Neural progenitor cell (in vitro differentiated cells): ENCODE measurements around the gene DCAF8. TPM values are rescaled to one million over a fixed set of nuclear protein-coding genes. Genes with fewer than 3 reads are reported as not detected.

Experiments used
- DNase-seq: peaks from one replicate; pipeline ENCODE4 v3.0.0-alpha.2; 2016; ENCODE audit warnings: low spot score
- H2AFZ ChIP-seq: fragments of 200-600 bp; sonication (generic); replicated peaks from 2 replicates; pipeline ENCODE4 v1.6.1; 2016; ENCODE audit warnings: antibody characterized with exemption
- H3F3A ChIP-seq: fragments of 200-600 bp; sonication (generic); 2 replicates; pipeline ENCODE4 v1.6.1; 2016; ENCODE audit warnings: antibody characterized with exemption, low read depth
- H3K27ac ChIP-seq: fragments of 200-600 bp; sonication (generic); 2 replicates; pipeline ENCODE4 v1.5.1; 2016; ENCODE audit warnings: mild to moderate bottlenecking
- H3K27me3 ChIP-seq: fragments of 200-600 bp; sonication (generic); 2 replicates; pipeline ENCODE4 v1.6.1; 2016; ENCODE audit warnings: mild to moderate bottlenecking, moderate library complexity
- H3K36me3 ChIP-seq: fragments of 200-600 bp; sonication (generic); 2 replicates; pipeline ENCODE4 v1.5.1; 2016
- H3K4me1 ChIP-seq: fragments of 200-600 bp; sonication (generic); 2 replicates; pipeline ENCODE4 v1.6.1; 2016; ENCODE audit warnings: mixed run types
- H3K4me2 ChIP-seq: fragments of 200-600 bp; sonication (generic); 2 replicates; pipeline ENCODE4 v1.6.1; 2016
- H3K4me3 ChIP-seq: fragments of 200-600 bp; sonication (generic); 2 replicates; pipeline ENCODE4 v1.5.1; 2016
- H3K79me2 ChIP-seq: fragments of 200-600 bp; sonication (generic); 2 replicates; pipeline ENCODE4 v1.6.1; 2016; ENCODE audit warnings: low read depth
- H3K9ac ChIP-seq: fragments of 200-600 bp; sonication (generic); 2 replicates; pipeline ENCODE4 v1.6.1; 2016
- H3K9me3 ChIP-seq: fragments of 200-600 bp; sonication (generic); 2 replicates; pipeline ENCODE4 v1.5.1; 2016; ENCODE audit warnings: low read depth
- H4K20me1 ChIP-seq: fragments of 200-600 bp; sonication (generic); 2 replicates; pipeline ENCODE4 v1.6.1; 2016; ENCODE audit warnings: low read depth
- H3K27ac Mint-ChIP-seq: 3 replicates; pipeline ENCODE4 v1.8.0; 2021; ENCODE audit warnings: mixed read lengths
- H3K27me3 Mint-ChIP-seq: 2 replicates; pipeline ENCODE4 v1.8.0; 2022; ENCODE audit warnings: low read depth, mild to moderate bottlenecking, inconsistent platforms, moderate library complexity, mixed read lengths; ENCODE audit not compliant: insufficient read depth
- H3K36me3 Mint-ChIP-seq: 3 replicates; pipeline ENCODE4 v1.8.0; 2021; ENCODE audit warnings: mixed read lengths
- H3K4me1 Mint-ChIP-seq: 3 replicates; pipeline ENCODE4 v1.8.0; 2021; ENCODE audit warnings: mixed read lengths
- H3K4me3 Mint-ChIP-seq: 3 replicates; pipeline ENCODE4 v1.8.0; 2021; ENCODE audit warnings: mild to moderate bottlenecking, moderate library complexity, mixed read lengths
- H3K9me3 Mint-ChIP-seq: 3 replicates; pipeline ENCODE4 v1.8.0; 2020; ENCODE audit warnings: mixed read lengths
- CTCF ChIP-seq: fragments of 200-600 bp; sonication (generic); IDR thresholded peaks from 2 replicates; pipeline ENCODE4 v1.5.1; 2017; ENCODE audit warnings: antibody characterized with exemption, mild to moderate bottlenecking
- EZH2 ChIP-seq: fragments of 200-600 bp; sonication (generic); IDR thresholded peaks from 2 replicates; pipeline ENCODE4 v1.6.1; 2017; ENCODE audit warnings: antibody characterized with exemption, mild to moderate bottlenecking, moderate library complexity
- EZH2phosphoT487 ChIP-seq: fragments of 200-600 bp; sonication (generic); IDR thresholded peaks from 2 replicates; pipeline ENCODE4 v1.6.1; 2017; ENCODE audit warnings: antibody characterized with exemption
- total RNA-seq: library from RNA; depleted of rRNA; stranded (reverse); fragments of >200 nt; gene quantifications from 2 replicates; pipeline ENCODE4 v1.2.3, GENCODE V29; 2015; ENCODE audit warnings: low replicate concordance

Gene DCAF8
- total RNA-seq, 1 donor from 2014 or later: 105 TPM

DNA sequence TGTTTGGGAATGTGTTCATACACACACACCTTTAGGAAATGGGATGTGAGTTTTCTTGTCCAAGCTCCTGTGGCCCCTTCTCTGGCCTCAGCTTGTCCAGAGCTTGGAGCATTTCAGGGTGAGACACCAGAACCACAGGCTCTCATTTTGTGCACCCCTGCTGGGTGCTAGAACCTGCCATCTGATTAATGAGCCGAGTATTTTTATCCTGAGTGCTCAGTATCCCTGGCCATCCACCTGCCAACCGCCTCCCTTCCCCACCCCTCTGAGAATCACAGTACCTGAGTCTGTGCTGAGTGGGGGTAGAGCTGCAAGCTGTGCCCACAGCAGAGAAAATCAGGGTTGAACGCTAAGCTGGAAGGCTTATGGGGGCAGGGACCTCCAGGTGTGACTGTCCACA, 70.6 kb downstream of the DCAF8 start:
- Histone ChIP-seq H3K4me2 (no peak overlapping the region), H3K27me3 (no peaks in the 10 kb centered on the region), H3K27ac (no peak overlapping the region), H3K9ac (no peak overlapping the region), H3K4me3 (no peak overlapping the region), H3K36me3 (no peaks in the 10 kb centered on the region), H3K79me2 (no peaks in the 10 kb centered on the region), H3K4me1 (peaks cover 16% of the 10 kb centered on the region), H4K20me1 (no peaks in the 10 kb centered on the region), H3F3A (no peaks in the 10 kb centered on the region), H2AFZ (no peak overlapping the region), H3K9me3 (no peaks in the 10 kb centered on the region)
- no peak for TF ChIP-seq EZH2
- no peak for TF ChIP-seq EZH2phosphoT487
- TF ChIP-seq CTCF: no peak
- Mint-ChIP-seq H3K27me3 (peaks cover 9% of the 10 kb centered on the region), H3K4me1 (peaks cover 26% of the 10 kb centered on the region), H3K4me3 (no peak overlapping the region), H3K27ac (no peak overlapping the region), H3K36me3 (peaks cover 4% of the 10 kb centered on the region), H3K9me3 (no peaks in the 10 kb centered on the region)
- DNase-seq: no peak

DNA sequence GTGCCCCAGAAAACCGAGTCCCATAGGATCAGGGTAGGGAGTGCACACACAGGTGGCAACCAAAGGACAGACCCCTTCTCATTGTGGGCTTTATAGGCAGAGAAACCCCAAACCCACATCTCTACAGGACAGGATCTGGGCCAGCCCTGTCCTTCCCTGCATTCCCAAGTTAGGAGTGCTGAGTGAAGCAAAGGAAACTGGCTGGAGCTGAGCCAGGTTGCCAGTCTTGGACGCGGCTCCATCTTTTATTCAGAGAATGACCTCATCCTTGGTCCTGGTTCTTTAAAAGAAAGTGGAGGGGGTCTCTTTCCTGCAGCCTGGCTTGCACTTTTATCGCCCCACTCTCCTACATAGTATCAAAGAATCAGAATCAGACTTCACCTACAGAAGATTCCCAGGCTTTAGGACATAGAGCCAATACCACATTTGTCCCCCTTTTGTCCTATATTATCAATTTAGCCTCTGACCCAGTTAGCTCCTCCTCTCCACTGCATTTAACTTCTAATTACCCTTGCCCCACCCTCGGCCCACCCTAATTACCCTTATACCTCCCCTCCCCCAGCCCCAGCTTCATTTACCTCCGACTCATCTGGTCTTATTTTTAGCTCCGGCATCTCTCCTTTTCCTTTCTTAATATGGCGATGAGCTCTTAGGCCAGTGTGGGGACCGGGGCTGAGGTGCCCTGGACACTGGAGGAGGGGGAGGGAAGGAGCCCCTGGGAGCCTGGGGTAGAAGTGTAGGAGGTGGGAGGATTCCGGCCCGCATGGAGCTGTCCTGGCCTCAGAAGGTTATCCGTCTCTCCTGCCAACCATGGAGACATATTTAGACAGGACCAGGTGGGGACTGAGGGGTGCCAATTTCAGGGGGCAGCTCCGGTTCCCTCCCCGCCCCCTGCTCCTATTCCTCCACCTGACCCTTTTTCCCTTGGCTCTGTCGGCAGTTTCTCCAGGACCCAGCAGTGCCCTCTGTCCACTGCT, 72.4 kb downstream of the DCAF8 start, which contains the start of gene CASQ1:
Gene CASQ1, plus strand, starts transcription at position 927 of the 977 bp plus-strand sequence. CDS start 177 bp downstream, outside the sequence.
- Mint-ChIP-seq H3K4me1 (peaks cover 32% of the 10 kb centered on the region), H3K27ac (peak within 1 kb of the TSS; percentile 79), H3K4me3 (peak within 1 kb of the TSS; percentile 15), H3K27me3 (peaks cover 11% of the 10 kb centered on the region), H3K9me3 (no peaks in the 10 kb centered on the region), H3K36me3 (peaks cover 4% of the 10 kb centered on the region)
- Histone ChIP-seq H3K9me3 (no peaks in the 10 kb centered on the region), H3K79me2 (no peaks in the 10 kb centered on the region), H3F3A (no peaks in the 10 kb centered on the region), H4K20me1 (no peaks in the 10 kb centered on the region), H3K27me3 (no peaks in the 10 kb centered on the region), H3K9ac (no peak within 1 kb of the TSS), H3K4me3 (no peak within 1 kb of the TSS), H3K27ac (no peak within 1 kb of the TSS), H3K4me2 (no peak within 1 kb of the TSS), H2AFZ (peak within 1 kb of the TSS; percentile 20), H3K36me3 (no peaks in the 10 kb centered on the region), H3K4me1 (peaks cover 16% of the 10 kb centered on the region)
- DNase-seq: no peak
- TF ChIP-seq CTCF (no peak), EZH2phosphoT487 (no peak), EZH2 (no peak)

DNA sequence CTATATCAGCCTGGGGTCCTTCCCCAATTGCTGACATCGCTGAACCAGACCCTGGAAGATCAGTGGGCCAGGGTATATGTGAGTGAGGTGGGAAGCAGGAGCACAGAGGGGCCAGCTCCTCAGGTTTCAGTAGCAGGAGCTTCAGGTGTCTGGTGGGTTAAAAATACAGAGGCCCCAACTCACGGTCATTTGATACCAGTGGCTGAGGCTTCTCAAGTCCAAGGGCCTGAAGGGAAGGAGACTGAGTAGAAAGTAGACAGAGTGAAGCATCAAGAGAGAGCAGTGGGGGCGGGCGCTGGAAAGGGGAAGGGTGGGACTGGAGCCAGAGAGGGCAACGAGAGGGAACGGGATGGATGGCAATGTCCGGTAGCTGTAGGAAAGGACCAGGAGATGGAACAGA, 74.0 kb downstream of the DCAF8 start:
- DNase-seq: no peak
- H3K4me3 Mint-ChIP-seq: no peak overlapping the region
- peaks cover 32% of the 10 kb centered on the region for H3K4me1 Mint-ChIP-seq
- Histone ChIP-seq H3K4me3 (no peak overlapping the region), H3K79me2 (no peaks in the 10 kb centered on the region), H3K4me1 (peaks cover 14% of the 10 kb centered on the region), H3K4me2 (no peak overlapping the region), H3F3A (no peaks in the 10 kb centered on the region), H3K27ac (no peak overlapping the region), H3K27me3 (no peaks in the 10 kb centered on the region), H4K20me1 (no peaks in the 10 kb centered on the region), H3K9me3 (no peaks in the 10 kb centered on the region), H3K36me3 (no peaks in the 10 kb centered on the region), H2AFZ (no peak overlapping the region), H3K9ac (no peak overlapping the region)
- no peaks in the 10 kb centered on the region for H3K9me3 Mint-ChIP-seq
- H3K27ac Mint-ChIP-seq: peak overlapping the region; percentile 53
- TF ChIP-seq EZH2 (no peak), EZH2phosphoT487 (no peak), CTCF (no peak)
- peaks cover 4% of the 10 kb centered on the region for H3K36me3 Mint-ChIP-seq
- peaks cover 14% of the 10 kb centered on the region for H3K27me3 Mint-ChIP-seq
